ENCODE results near the gene TCEAL3. TPM values are rescaled to one million over a fixed set of nuclear protein-coding genes. Genes with fewer than 3 reads are reported as not detected.

The TCEAL3 gene, protein sequence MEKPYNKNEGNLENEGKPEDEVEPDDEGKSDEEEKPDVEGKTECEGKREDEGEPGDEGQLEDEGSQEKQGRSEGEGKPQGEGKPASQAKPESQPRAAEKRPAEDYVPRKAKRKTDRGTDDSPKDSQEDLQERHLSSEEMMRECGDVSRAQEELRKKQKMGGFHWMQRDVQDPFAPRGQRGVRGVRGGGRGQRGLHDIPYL
- 15.8 and 16.3 TPM in 2 replicates for total RNA-seq

DNA sequence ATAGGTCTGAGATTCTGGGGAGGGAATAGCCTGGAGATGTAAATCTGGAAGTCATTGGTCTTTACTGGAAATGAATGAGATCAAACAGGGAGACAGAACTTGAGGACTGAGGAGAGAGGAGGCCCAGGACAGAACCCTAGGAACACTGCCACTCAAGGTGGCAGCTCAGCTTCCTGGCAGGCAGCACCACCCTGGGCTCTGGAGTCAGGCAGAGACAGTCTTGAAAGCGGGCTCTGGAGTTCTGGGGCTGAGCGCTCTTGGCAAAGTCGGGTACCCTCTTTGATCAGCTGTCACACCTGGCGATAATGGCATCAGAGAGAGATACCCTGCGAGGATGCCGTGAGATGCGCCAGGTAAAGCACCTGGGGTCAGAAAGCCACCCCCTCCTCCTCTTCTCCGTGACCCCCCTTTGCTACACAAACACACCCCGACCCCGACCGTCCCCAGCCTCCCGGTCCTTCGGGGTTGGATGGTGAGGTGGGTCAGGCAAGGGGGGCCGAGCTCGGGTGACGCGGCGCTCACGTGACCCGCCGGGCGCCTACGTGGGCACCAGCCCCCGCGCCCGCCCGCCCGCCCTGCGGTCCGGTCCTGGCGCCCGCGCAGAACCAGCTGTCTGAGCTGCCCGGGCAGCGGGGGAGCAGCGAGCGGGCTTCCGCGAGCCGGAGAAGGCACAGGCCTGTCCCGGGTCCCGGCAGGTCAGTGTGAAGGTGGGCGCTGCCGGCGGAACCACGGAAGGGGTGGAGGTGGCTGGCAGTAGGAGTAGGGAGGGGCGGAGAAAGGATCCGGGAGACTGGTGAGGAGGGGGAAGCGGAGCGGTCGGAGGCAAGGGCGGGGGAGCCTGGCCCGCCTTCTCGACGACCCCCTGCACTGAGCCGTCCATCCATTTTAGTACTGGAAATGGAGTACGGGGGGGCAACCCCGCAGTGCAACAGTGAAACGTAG is at the start of gene TCEAL3:
TCEAL3 (plus strand) TSS at position 600 of the 942 bp plus-strand sequence. CDS start 1,102 bp downstream, outside the sequence.

DNA sequence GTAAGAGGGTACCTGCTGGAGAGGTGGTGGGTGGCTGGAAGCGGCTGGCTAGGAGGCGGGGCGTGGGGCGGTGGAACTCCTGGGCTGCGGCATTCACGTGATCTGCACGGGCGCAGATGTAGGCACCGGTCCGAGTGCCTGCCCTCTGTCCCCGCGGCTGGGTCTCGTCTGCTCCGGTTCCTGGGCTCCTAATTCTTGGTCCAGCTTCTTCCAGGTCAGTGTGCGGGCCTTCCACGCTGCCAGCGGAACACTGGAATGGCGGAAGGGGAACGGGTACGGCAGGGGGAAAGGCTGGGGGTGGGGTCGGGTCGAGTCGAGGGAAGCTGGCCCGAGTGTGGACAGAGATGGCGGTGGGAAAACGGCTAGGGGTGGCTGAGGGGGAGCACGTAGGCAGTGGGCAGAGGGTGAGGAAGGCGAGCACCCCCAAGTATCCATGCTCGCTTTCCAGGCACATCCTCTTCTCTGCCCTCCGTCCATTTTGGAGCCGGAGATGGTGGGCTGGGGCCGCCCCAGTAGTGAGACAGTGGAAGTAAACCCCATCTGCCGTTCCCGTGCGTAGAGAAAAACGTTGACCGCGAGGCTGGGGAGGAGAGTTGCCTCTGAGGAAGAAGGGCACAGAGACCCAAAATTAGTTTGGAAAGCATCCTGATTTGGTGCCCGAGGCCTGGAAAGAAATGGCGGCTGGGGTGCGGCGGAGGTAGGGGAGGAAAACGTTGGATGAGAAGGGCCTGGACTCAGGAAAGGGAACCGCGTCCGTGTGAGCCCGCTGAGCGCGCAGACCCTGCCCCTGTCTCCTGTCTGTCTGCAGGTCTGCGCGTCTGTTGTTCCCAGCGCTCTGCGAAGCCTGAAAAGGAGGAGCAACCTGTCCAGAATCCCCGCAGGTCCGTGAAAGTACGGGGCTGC is 22.1 kb upstream of the TCEAL3 start, which contains the start of gene TCEAL4:
TCEAL4 (plus strand) TSS at position 105 of the 903 bp plus-strand sequence. CDS start 1,161 bp downstream, outside the sequence.

DNA sequence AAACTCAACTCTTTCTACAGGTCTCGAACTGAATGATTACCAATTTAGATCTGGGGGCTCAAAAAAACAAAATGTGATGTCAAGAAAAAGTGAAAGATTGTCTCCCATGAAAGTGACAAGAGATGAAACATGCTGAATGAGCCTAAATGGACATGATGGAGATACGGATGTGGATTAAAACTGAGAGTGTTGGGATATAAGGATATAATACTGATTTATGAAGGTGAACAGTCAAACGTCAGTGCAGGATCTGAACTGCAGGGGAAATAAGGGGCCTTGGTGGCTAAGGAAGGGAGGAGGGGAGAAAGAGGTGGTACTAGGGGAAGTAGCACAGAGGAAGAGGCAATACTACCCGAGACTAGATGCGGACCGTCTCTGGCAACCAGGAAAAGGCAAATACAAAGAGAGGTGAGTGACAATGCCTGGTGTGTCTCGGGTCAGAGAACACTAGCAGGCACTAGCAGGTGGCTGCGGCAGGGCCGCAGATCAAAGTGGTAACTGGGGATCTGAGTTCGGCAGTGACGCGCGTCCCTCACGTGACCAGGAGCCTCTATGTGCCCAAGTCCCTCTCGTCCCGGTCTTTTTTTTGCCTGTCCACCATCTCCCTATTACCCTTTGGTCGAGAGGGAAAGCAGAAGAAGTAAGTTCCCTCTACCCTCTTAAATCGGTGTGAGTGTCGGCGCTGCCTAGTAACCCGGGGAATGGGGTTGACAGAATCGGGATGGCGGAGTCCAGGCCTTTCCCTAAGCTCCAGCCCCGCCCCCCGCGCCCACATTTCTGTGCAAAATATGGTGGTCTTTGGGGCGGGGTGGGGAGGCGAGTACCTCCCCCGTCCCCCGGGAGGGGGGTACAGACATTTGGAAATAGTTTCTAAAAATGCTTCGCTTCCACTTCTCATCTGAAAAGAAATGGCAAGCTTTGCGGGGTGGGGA is 20.9 kb downstream of the TCEAL3 start, which contains the start of gene TCEAL1:
TCEAL1 (plus strand) TSS at position 590 of the 932 bp plus-strand sequence. CDS start 942 bp downstream, outside the sequence.

Other genes with a start within 250 kb of the TCEAL3 start
- gene BEX3, start 231.4 kb upstream of the TCEAL3 start, total RNA-seq = 243 and 344 TPM in 2 replicates
- gene RAB40A, start 88.5 kb upstream of the TCEAL3 start, total RNA-seq = 0.14 and 0.30 TPM in 2 replicates
- 47.2 and 56.4 TPM in 2 replicates for gene TCEAL4, start 22.4 kb upstream of the TCEAL3 start, total RNA-seq
- 12.6 and 18.1 TPM in 2 replicates for gene TCEAL1, start 21.0 kb downstream of the TCEAL3 start, total RNA-seq
- 852 and 886 TPM in 2 replicates for gene MORF4L2, start 78.7 kb downstream of the TCEAL3 start, total RNA-seq
- not detected in 2 replicates for gene TMEM31, start 102.9 kb downstream of the TCEAL3 start, total RNA-seq
- gene PLP1, start 168.9 kb downstream of the TCEAL3 start, total RNA-seq = not detected in 2 replicates
- 0.78 and 1.5 TPM in 2 replicates for gene RAB9B, start 224.3 kb downstream of the TCEAL3 start, total RNA-seq

Data from smooth muscle cell of the umbilical artery (primary cell).